HEK293T (cell line): ENCODE measurements around the gene PKP2.

ENCODE experiments used
- CTBP1 ChIP-seq: fragments of 450-650 bp; IDR thresholded peaks from 2 replicates; pipeline ENCODE4 v1.6.1; 2016; ENCODE audit warnings: borderline replicate concordance
- FOXM1 ChIP-seq: fragments of 450-650 bp; IDR thresholded peaks from 2 replicates; pipeline ENCODE4 v1.6.1; 2017; ENCODE audit warnings: mild to moderate bottlenecking, borderline replicate concordance
- LEF1 ChIP-seq: fragments of 450-650 bp; IDR thresholded peaks from 2 replicates; pipeline ENCODE4 v1.6.1; 2017; ENCODE audit warnings: mild to moderate bottlenecking, borderline replicate concordance
- PKNOX1 ChIP-seq: fragments of 450-650 bp; IDR thresholded peaks from 2 replicates; pipeline ENCODE4 v1.6.1; 2016
- SP1 ChIP-seq: fragments of 450-650 bp; IDR thresholded peaks from 2 replicates; pipeline ENCODE4 v1.6.1; 2017
- SUZ12 ChIP-seq: fragments of 450-650 bp; IDR thresholded peaks from 2 replicates; pipeline ENCODE4 v1.6.1; 2016; ENCODE audit warnings: mild to moderate bottlenecking

GRCh38 chr12:32884962-32885361 lies 11.6 kb downstream of the PKP2 start:
- no peak for TF ChIP-seq SUZ12
- no peak for TF ChIP-seq SP1
- TF ChIP-seq PKNOX1: no peak
- no peak for TF ChIP-seq CTBP1
- no peak for TF ChIP-seq FOXM1
- TF ChIP-seq LEF1: no peak
